ENCODE results near the gene SLC25A38.
"Not testable (repeated sequence)": the region's sequence is repeated elsewhere in the genome, so short reads cannot be mapped to it uniquely, and the experiment has no call there.

SLC25A38 gene

GRCh38 chr3:39383045-39383880 is at the start of gene SLC25A38:
Gene SLC25A38 (plus strand): TSS chr3:39383370. CDS start chr3:39383725, 355 bp downstream.
- DNase-seq: no peak

- no peak for DNase-seq
Observed at GRCh38 chr3:39333607-39334006, 49.6 kb upstream of the SLC25A38 start.

- no peak for DNase-seq
Observed at GRCh38 chr3:39334205-39334604, 49.0 kb upstream of the SLC25A38 start.

GRCh38 chr3:39338201-39338600 is 45.0 kb upstream of the SLC25A38 start:
- DNase-seq: no peak

GRCh38 chr3:39339086-39339485 is 44.1 kb upstream of the SLC25A38 start:
- DNase-seq: no peak

- no peak for DNase-seq
Observed at GRCh38 chr3:39343076-39343717, 40.0 kb upstream of the SLC25A38 start.

GRCh38 chr3:39343760-39344159 is 39.4 kb upstream of the SLC25A38 start:
- DNase-seq: no peak

GRCh38 chr3:39344746-39345344 is 38.3 kb upstream of the SLC25A38 start:
- DNase-seq: no peak

GRCh38 chr3:39346785-39347585 is 36.2 kb upstream of the SLC25A38 start:
- DNase-seq: no peak

- no peak for DNase-seq
Observed at GRCh38 chr3:39347586-39347876, 35.6 kb upstream of the SLC25A38 start.

- no peak for DNase-seq
Observed at GRCh38 chr3:39349080-39349479, 34.1 kb upstream of the SLC25A38 start.

- no peak for DNase-seq
Observed at GRCh38 chr3:39350714-39351113, 32.5 kb upstream of the SLC25A38 start.

- not testable (repeated sequence) for DNase-seq
Observed at GRCh38 chr3:39351134-39351533, 32.0 kb upstream of the SLC25A38 start.

GRCh38 chr3:39353168-39353927 is 29.8 kb upstream of the SLC25A38 start:
- DNase-seq: not testable (repeated sequence)

GRCh38 chr3:39358333-39358732 is 24.8 kb upstream of the SLC25A38 start:
- no peak for DNase-seq

GRCh38 chr3:39361252-39361927 is 21.8 kb upstream of the SLC25A38 start:
- no peak for DNase-seq

GRCh38 chr3:39362192-39362591 is 21.0 kb upstream of the SLC25A38 start:
- DNase-seq: no peak

- DNase-seq: no peak
Observed at GRCh38 chr3:39362812-39363211, 20.4 kb upstream of the SLC25A38 start.

- DNase-seq: not testable (repeated sequence)
Observed at GRCh38 chr3:39370450-39370849, 12.7 kb upstream of the SLC25A38 start.

GRCh38 chr3:39372833-39373232 is 10.3 kb upstream of the SLC25A38 start:
- no peak for DNase-seq

- no peak for DNase-seq
Observed at GRCh38 chr3:39376959-39377634, 6.1 kb upstream of the SLC25A38 start.

Data from NCI-H526 treated with DMSO at 0.1 percent for 48 hours (cell line).